Hepatocyte (in vitro differentiated cells): ENCODE measurements around the gene EXOC2.

ENCODE experiments used
- EZH2 ChIP-seq: fragments of 200-600 bp; sonication (generic); IDR thresholded peaks from 2 replicates; pipeline ENCODE4 v1.6.1; 2016; ENCODE audit warnings: antibody characterized with exemption, mild to moderate bottlenecking, borderline replicate concordance
- EZH2phosphoT487 ChIP-seq: fragments of 200-600 bp; sonication (generic); IDR thresholded peaks from one replicate; pipeline ENCODE4 v1.6.1; 2018; ENCODE audit warnings: antibody characterized with exemption, mild to moderate bottlenecking, low read depth, moderate library complexity; ENCODE audit not compliant: unreplicated experiment, severe bottlenecking
- TF ChIP-seq, protein P1 (sequence below): fragments of 200-600 bp; sonication (generic); IDR thresholded peaks from 2 replicates; pipeline ENCODE4 v1.5.1; 2016; ENCODE audit warnings: antibody characterized with exemption, mild to moderate bottlenecking; ENCODE audit not compliant: poor library complexity

DNA sequence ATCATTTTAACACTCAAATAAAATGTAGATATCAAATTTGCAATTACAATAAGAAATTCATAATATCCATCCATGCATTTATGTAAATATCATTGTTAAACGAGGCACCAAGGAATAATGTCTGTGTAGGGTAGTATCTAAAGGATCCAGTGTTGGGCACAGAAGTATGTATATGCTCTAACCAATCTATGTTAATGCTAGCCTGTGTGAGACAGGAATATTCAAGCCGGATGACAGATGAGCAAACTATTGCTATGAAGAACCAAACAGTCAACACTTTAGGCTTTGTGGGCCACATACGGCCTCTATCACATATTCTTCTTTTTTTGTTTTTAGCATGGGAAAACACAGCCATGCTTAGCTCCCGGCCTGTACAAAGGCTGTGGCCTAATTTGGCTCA lies 81.0 kb downstream of the EXOC2 start:
- TF ChIP-seq, protein P1, sequence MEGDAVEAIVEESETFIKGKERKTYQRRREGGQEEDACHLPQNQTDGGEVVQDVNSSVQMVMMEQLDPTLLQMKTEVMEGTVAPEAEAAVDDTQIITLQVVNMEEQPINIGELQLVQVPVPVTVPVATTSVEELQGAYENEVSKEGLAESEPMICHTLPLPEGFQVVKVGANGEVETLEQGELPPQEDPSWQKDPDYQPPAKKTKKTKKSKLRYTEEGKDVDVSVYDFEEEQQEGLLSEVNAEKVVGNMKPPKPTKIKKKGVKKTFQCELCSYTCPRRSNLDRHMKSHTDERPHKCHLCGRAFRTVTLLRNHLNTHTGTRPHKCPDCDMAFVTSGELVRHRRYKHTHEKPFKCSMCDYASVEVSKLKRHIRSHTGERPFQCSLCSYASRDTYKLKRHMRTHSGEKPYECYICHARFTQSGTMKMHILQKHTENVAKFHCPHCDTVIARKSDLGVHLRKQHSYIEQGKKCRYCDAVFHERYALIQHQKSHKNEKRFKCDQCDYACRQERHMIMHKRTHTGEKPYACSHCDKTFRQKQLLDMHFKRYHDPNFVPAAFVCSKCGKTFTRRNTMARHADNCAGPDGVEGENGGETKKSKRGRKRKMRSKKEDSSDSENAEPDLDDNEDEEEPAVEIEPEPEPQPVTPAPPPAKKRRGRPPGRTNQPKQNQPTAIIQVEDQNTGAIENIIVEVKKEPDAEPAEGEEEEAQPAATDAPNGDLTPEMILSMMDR, result no peak
- TF ChIP-seq EZH2phosphoT487 (no peak), EZH2 (no peak)
